Testis (tissue), 3 donors: ENCODE measurements around the gene WRNIP1. TPM values are rescaled to one million over a fixed set of nuclear protein-coding genes. Genes with fewer than 3 reads are reported as not detected.

Experiments
- DNase-seq: peaks from one replicate; pipeline ENCODE4 v3.0.0-alpha.2; 2019
- H3K27ac ChIP-seq, 2 donors: fragments of 200-600 bp; sonication (generic); one replicate each; pipeline ENCODE4 v1.5.1; 2019
- H3K27me3 ChIP-seq: fragments of 200-600 bp; sonication (generic); one replicate; pipeline ENCODE4 v1.5.1; 2019
- H3K36me3 ChIP-seq: fragments of 200-600 bp; sonication (generic); one replicate; pipeline ENCODE4 v1.5.1; 2017; ENCODE audit warnings: low read depth; ENCODE audit errors: missing control alignments
- H3K4me1 ChIP-seq: fragments of 200-600 bp; sonication (generic); one replicate; pipeline ENCODE4 v1.5.1; 2019
- H3K4me3 ChIP-seq, 2 donors: fragments of 200-600 bp; sonication (generic); one replicate each; pipeline ENCODE4 v1.5.1; 2017 to 2019
- H3K9me3 ChIP-seq: fragments of 200-600 bp; sonication (generic); one replicate; pipeline ENCODE4 v1.5.1; 2017
- POLR2A ChIP-seq: fragments of 450-650 bp; IDR thresholded peaks from one replicate; pipeline ENCODE4 v1.6.1; 2017; ENCODE audit warnings: antibody characterized with exemption, mild to moderate bottlenecking, moderate library complexity
- WGBS, 2 donors: methylation state at CpG; one replicate each; pipeline ENCODE4 v1.1.5; 2018; 5-methylcytosine and 5-hydroxymethylcytosine counted together
- intact Hi-C: fragments of 100-400 bp; cut with DNase I; formaldehyde crosslinking; loops from one replicate; pipeline ENCODE4 v1.15.1; 2023; ENCODE audit warnings: low total_unique reads
- polyA plus RNA-seq: library from polyadenylated mRNA; stranded (reverse); fragments of 350-450 nt; fragmentation: Illumina TruSeq; extraction: RNeasy Lipid Tissue Mini Kit (QIAGEN cat#74804); gene quantifications from one replicate; pipeline ENCODE4 v1.2.3, GENCODE V29; 2014; ENCODE audit warnings: low read depth, low replicate concordance; ENCODE audit not compliant: insufficient read depth
- total RNA-seq, 2 donors: library from RNA; depleted of rRNA; stranded (reverse); fragments of >200 nt; gene quantifications; one replicate each; pipeline ENCODE4 v1.2.3, GENCODE V29; 2016
- TF ChIP-seq, protein P1 (sequence below), 3 experiments: fragments of 450-650 bp in 2 of 3; fragments of 200-600 bp in 1 of 3; sonication (generic) in 1 of 3; IDR thresholded peaks; one replicate each; pipeline ENCODE4 v1.5.1; 2016 to 2019; ENCODE audit warnings: antibody characterized with exemption in 3 of 3, mild to moderate bottlenecking in 2 of 3, moderate library complexity in 1 of 3

The WRNIP1 gene
- total and polyA plus RNA-seq, 3 donors from 2014 or later, result 57.7 to 102 (median 95.8) TPM

- H3K27me3 ChIP-seq, result no peaks in the 10 kb centered on the region
- no peak for DNase-seq
- no peak overlapping the region for H3K27ac ChIP-seq
- H3K4me1 ChIP-seq, result no peaks in the 10 kb centered on the region
- H3K4me3 ChIP-seq, result no peak overlapping the region
- intact Hi-C loops, result no loop called here
- H3K36me3 ChIP-seq, result no peaks in the 10 kb centered on the region
- WGBS, 2 donors, result 68 to 73% methylated on average over 9 of the region's 9 CpGs
- TF ChIP-seq, protein P1, sequence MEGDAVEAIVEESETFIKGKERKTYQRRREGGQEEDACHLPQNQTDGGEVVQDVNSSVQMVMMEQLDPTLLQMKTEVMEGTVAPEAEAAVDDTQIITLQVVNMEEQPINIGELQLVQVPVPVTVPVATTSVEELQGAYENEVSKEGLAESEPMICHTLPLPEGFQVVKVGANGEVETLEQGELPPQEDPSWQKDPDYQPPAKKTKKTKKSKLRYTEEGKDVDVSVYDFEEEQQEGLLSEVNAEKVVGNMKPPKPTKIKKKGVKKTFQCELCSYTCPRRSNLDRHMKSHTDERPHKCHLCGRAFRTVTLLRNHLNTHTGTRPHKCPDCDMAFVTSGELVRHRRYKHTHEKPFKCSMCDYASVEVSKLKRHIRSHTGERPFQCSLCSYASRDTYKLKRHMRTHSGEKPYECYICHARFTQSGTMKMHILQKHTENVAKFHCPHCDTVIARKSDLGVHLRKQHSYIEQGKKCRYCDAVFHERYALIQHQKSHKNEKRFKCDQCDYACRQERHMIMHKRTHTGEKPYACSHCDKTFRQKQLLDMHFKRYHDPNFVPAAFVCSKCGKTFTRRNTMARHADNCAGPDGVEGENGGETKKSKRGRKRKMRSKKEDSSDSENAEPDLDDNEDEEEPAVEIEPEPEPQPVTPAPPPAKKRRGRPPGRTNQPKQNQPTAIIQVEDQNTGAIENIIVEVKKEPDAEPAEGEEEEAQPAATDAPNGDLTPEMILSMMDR (IDR thresholded peaks at IDR 0.05), result no peak
- TF ChIP-seq POLR2A, result no peak
- H3K9me3 ChIP-seq, result no peaks in the 10 kb centered on the region
Observed at GRCh38 chr6:2807342-2808090, 42.3 kb downstream of the WRNIP1 start.

DNA sequence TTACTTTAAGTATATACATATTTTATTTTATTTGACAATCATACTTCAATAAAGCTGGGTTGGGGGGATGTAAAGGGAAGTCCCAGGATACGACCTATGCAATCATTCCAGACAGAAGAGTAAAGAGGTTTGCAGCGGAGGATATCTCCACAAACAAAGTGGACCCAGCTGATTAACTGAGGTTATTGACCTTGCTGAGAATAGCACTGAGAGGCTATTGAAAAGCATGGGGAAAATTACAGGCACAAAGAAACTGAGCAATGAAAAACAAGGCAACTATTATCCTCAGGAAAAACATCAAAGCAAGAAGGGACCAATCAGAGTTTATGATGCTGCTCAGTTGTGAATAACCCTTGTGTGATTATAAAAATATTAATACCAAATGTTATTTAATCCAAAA is 43.8 kb downstream of the WRNIP1 start:
- intact Hi-C loops, result no loop called here

DNA sequence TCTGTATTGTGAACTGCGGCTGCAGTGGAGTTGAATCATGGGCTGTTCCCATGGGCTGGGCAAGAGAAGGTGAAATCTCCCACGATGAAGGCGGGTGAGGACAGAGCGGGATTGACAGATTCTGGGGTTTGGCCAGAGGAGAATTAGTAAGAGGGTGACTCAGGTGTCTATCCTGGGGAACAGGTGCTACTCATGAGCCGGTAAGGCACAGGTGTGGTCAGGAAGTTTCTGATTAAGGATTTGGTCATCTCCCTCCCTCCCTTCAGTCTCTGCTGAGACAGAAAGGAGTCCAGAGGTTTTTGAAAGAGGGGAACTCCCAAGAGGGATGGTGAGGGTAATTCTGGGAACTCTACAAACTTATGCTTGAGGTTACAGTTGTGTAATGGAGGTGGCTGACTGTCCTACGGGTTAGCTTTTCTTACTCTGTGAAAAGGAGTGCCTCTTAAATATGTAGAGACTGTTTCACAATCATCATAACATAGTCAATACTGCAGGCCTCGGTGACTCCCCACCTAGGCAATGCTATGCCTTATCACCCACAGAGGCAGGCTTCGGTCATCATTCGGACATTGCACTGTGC is 45.0 kb downstream of the WRNIP1 start:
- H3K27me3 ChIP-seq, result no peaks in the 10 kb centered on the region
- no peak overlapping the region for H3K4me3 ChIP-seq
- TF ChIP-seq, protein P1 (IDR thresholded peaks at IDR 0.05), result no peak
- no peak for TF ChIP-seq POLR2A
- H3K9me3 ChIP-seq, result no peaks in the 10 kb centered on the region
- H3K4me1 ChIP-seq, result no peaks in the 10 kb centered on the region
- no peak for DNase-seq
- WGBS, 2 donors, result 87 to 93% methylated on average over 9 of the region's 9 CpGs
- H3K27ac ChIP-seq, result no peak overlapping the region
- intact Hi-C loops, result no loop called here
- no peaks in the 10 kb centered on the region for H3K36me3 ChIP-seq

More for the DNA sequence above, 43.8 kb downstream of the WRNIP1 start:
- no peaks in the 10 kb centered on the region for H3K9me3 ChIP-seq
- TF ChIP-seq, protein P1 (IDR thresholded peaks at IDR 0.05), result no peak
- no peak for TF ChIP-seq POLR2A
- 82 to 86% methylated on average over 2 of the region's 2 CpGs for WGBS, 2 donors
- no peak overlapping the region for H3K4me3 ChIP-seq
- no peak for DNase-seq
- no peaks in the 10 kb centered on the region for H3K36me3 ChIP-seq
- no peaks in the 10 kb centered on the region for H3K4me1 ChIP-seq
- no peaks in the 10 kb centered on the region for H3K27me3 ChIP-seq
- no peak overlapping the region for H3K27ac ChIP-seq

DNA sequence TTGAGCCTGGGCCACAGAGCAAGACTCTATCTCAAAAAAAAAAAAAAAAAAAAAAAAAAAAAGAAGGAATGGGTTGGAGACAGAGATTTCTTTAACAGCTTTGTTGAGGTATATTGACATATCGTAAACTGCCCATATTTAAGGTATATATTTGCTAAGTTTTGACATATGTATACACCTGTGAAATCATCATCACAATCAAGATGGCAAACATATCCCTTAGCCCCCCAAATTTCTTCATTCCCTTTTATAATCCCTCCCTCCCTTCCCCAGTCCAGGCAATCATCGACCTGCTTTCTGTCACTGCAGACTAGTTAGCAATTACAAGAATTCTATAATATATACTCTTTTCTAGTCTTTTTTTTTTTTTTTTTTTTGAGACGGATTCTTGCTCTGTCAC is 47.5 kb downstream of the WRNIP1 start:
- intact Hi-C loops, result no loop called here
- H3K36me3 ChIP-seq, result no peaks in the 10 kb centered on the region
- WGBS, 2 donors, result 95 to 97% methylated on average over 3 of the region's 3 CpGs
- H3K27me3 ChIP-seq, result no peaks in the 10 kb centered on the region
- H3K4me1 ChIP-seq, result no peaks in the 10 kb centered on the region
- TF ChIP-seq, protein P1 (IDR thresholded peaks at IDR 0.05), result no peak
- no peak for TF ChIP-seq POLR2A
- H3K27ac ChIP-seq, result no peak overlapping the region
- H3K9me3 ChIP-seq, result no peaks in the 10 kb centered on the region
- no peak for DNase-seq
- H3K4me3 ChIP-seq, result no peak overlapping the region

DNA sequence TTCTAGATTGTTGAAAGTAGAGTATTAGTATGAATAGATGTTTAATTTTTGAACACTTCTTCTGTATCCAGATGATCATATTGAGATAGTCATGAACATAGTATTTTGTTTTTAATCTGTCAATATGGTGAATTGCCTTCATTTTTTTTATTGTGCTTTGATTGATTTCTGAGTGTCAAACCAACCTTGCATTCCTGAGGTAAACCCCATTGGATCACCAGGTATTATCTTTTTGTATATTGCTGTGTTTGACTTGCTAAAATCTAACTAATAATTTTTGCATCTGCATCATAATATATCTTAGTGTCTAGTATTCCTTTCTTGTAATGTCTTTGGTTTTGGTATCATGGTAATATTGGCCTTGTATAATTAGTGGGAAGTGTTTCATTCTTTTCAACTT is 51.0 kb downstream of the WRNIP1 start:
- no peak for DNase-seq
- no peaks in the 10 kb centered on the region for H3K9me3 ChIP-seq
- H3K4me1 ChIP-seq, result peaks cover 14% of the 10 kb centered on the region
- no peak overlapping the region for H3K27ac ChIP-seq
- TF ChIP-seq, protein P1 (IDR thresholded peaks at IDR 0.05), result no peak
- no peak for TF ChIP-seq POLR2A
- intact Hi-C loops, result no loop called here
- no peak overlapping the region for H3K4me3 ChIP-seq
- H3K36me3 ChIP-seq, result no peaks in the 10 kb centered on the region
- H3K27me3 ChIP-seq, result no peaks in the 10 kb centered on the region
